ENCODE results near the gene MYO1C. TPM values are rescaled to one million over a fixed set of nuclear protein-coding genes. Genes with fewer than 3 reads are reported as not detected.

MYO1C gene
- polyA plus RNA-seq, 1 donor from 2014 or later = 5.7 TPM

DNA sequence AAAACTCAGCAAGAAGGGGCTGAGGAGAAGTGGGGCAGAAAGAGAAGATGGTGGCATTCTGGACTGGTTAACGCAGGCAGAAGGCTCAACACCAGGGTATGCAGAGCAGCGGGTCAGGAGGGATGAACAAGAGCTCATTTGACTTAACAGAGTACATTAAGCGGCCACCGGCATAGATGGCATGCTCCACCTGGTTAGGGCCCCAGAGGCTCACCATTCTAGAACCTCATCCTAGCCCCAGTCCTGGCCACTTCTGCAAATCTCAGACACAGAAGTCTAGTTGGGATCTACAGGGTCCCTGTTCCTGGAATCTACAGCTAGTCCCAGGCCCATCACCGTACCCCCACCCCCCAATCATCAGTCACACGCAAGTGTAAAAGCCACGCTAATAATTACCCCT, 1.7 kb upstream of the MYO1C start:
- H3F3A ChIP-seq (ENCODE audit: insufficient read depth, low read length, poor library complexity, severe bottlenecking) = no peaks in the 10 kb centered on the region
- H2AFZ ChIP-seq (ENCODE audit: low read depth, low read length) = no peak overlapping the region
- TF ChIP-seq EP300 (conservative IDR thresholded peaks at IDR 0.05; ENCODE audit: poor library complexity, severe bottlenecking) (no peak), RAD21 (conservative IDR thresholded peaks at IDR 0.05) (no peak), SMC3 (conservative IDR thresholded peaks at IDR 0.05; ENCODE audit: poor library complexity) (no peak), TAF1 (IDR thresholded peaks at IDR 0.05; ENCODE audit: low read depth) (no peak), POLR2AphosphoS5 (IDR thresholded peaks at IDR 0.05) (no peak), MXI1 (conservative IDR thresholded peaks at IDR 0.05; ENCODE audit: poor library complexity, severe bottlenecking) (no peak), EZH2 (IDR thresholded peaks at IDR 0.05; ENCODE audit: borderline replicate concordance, insufficient read depth, low read length, poor library complexity, severe bottlenecking) (no peak)
- TF ChIP-seq, protein P1, sequence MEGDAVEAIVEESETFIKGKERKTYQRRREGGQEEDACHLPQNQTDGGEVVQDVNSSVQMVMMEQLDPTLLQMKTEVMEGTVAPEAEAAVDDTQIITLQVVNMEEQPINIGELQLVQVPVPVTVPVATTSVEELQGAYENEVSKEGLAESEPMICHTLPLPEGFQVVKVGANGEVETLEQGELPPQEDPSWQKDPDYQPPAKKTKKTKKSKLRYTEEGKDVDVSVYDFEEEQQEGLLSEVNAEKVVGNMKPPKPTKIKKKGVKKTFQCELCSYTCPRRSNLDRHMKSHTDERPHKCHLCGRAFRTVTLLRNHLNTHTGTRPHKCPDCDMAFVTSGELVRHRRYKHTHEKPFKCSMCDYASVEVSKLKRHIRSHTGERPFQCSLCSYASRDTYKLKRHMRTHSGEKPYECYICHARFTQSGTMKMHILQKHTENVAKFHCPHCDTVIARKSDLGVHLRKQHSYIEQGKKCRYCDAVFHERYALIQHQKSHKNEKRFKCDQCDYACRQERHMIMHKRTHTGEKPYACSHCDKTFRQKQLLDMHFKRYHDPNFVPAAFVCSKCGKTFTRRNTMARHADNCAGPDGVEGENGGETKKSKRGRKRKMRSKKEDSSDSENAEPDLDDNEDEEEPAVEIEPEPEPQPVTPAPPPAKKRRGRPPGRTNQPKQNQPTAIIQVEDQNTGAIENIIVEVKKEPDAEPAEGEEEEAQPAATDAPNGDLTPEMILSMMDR (IDR thresholded peaks at IDR 0.05; ENCODE audit: poor library complexity, severe bottlenecking) = no peak
- TF ChIP-seq, protein P2, sequence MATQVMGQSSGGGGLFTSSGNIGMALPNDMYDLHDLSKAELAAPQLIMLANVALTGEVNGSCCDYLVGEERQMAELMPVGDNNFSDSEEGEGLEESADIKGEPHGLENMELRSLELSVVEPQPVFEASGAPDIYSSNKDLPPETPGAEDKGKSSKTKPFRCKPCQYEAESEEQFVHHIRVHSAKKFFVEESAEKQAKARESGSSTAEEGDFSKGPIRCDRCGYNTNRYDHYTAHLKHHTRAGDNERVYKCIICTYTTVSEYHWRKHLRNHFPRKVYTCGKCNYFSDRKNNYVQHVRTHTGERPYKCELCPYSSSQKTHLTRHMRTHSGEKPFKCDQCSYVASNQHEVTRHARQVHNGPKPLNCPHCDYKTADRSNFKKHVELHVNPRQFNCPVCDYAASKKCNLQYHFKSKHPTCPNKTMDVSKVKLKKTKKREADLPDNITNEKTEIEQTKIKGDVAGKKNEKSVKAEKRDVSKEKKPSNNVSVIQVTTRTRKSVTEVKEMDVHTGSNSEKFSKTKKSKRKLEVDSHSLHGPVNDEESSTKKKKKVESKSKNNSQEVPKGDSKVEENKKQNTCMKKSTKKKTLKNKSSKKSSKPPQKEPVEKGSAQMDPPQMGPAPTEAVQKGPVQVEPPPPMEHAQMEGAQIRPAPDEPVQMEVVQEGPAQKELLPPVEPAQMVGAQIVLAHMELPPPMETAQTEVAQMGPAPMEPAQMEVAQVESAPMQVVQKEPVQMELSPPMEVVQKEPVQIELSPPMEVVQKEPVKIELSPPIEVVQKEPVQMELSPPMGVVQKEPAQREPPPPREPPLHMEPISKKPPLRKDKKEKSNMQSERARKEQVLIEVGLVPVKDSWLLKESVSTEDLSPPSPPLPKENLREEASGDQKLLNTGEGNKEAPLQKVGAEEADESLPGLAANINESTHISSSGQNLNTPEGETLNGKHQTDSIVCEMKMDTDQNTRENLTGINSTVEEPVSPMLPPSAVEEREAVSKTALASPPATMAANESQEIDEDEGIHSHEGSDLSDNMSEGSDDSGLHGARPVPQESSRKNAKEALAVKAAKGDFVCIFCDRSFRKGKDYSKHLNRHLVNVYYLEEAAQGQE (IDR thresholded peaks at IDR 0.05; ENCODE audit: borderline replicate concordance) = no peak
- H3K36me3 ChIP-seq (ENCODE audit: insufficient read depth, low read length) = no peaks in the 10 kb centered on the region
- H3K9me2 ChIP-seq (ENCODE audit: insufficient read depth, low read length) = no peaks in the 10 kb centered on the region
- no peak overlapping the region for H3K4me2 ChIP-seq (ENCODE audit: low read length)
- no peaks in the 10 kb centered on the region for H4K20me1 ChIP-seq (ENCODE audit: insufficient read depth)
- no peak overlapping the region for H3K27ac ChIP-seq (ENCODE audit: low read length)
- no peak overlapping the region for H3K9ac ChIP-seq (ENCODE audit: low read length)
- H3K79me2 ChIP-seq (replicated peaks; ENCODE audit: insufficient read depth, low read length) = no peaks in the 10 kb centered on the region
- H3K4me3 ChIP-seq (ENCODE audit: low read length) = no peak overlapping the region
- H3K27me3 ChIP-seq (ENCODE audit: insufficient read depth, low read depth, low read length) = peaks cover 11% of the 10 kb centered on the region
- no peaks in the 10 kb centered on the region for H3K9me3 ChIP-seq (ENCODE audit: low read length)

DNA sequence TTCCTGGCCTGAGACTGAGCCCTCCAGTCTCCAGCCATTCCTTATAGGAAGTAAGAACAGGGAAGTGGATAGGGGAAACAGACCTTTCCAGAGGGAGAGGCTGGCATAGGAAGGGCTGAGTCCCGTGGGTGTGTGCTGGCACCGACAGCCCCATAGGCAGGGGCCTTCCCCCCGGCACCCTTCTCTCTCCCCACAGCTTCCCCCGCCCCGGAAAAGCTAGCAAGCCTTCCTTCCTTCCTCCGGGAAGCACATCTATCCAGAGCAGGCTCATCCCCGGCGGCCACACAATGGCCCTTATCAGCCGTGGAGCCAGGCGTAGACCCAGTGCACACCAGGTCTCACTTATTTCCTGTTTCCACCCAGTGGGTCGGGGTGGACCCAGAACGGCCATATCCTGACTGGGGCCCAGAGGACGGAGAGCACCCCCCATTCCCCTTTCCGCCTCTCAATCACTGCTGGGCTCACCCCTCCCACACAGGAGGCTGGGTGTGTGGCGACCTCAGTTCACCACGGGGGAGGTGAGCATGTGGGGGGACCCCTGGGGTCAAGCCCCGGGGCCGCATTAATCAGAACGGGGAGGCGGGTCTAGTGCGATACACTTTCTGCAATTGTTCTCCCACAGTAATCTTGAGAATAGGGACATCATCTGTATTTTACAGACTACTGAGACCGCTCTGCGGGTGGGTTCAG, 950 bp upstream of the MYO1C start:
- Histone ChIP-seq H3K27me3 (ENCODE audit: insufficient read depth, low read depth, low read length) (peaks cover 11% of the 10 kb centered on the region), H3K4me2 (ENCODE audit: low read length) (no peak overlapping the region), H3K79me2 (replicated peaks; ENCODE audit: insufficient read depth, low read length) (no peaks in the 10 kb centered on the region), H3K36me3 (ENCODE audit: insufficient read depth, low read length) (no peaks in the 10 kb centered on the region), H3K27ac (ENCODE audit: low read length) (no peak overlapping the region), H4K20me1 (ENCODE audit: insufficient read depth) (no peaks in the 10 kb centered on the region), H3K9me3 (ENCODE audit: low read length) (no peaks in the 10 kb centered on the region), H3F3A (ENCODE audit: insufficient read depth, low read length, poor library complexity, severe bottlenecking) (no peaks in the 10 kb centered on the region), H3K9me2 (ENCODE audit: insufficient read depth, low read length) (no peaks in the 10 kb centered on the region), H3K4me3 (ENCODE audit: low read length) (no peak overlapping the region), H2AFZ (ENCODE audit: low read depth, low read length) (no peak overlapping the region), H3K9ac (ENCODE audit: low read length) (no peak overlapping the region)
- TF ChIP-seq TAF1 (IDR thresholded peaks at IDR 0.05; ENCODE audit: low read depth) = no peak
- TF ChIP-seq SMC3 (conservative IDR thresholded peaks at IDR 0.05; ENCODE audit: poor library complexity) = no peak
- TF ChIP-seq, protein P1 (IDR thresholded peaks at IDR 0.05; ENCODE audit: poor library complexity, severe bottlenecking) = no peak
- TF ChIP-seq EP300 (conservative IDR thresholded peaks at IDR 0.05; ENCODE audit: poor library complexity, severe bottlenecking) = no peak
- TF ChIP-seq, protein P2 (IDR thresholded peaks at IDR 0.05; ENCODE audit: borderline replicate concordance) = no peak
- no peak for TF ChIP-seq RAD21 (conservative IDR thresholded peaks at IDR 0.05)
- no peak for TF ChIP-seq EZH2 (IDR thresholded peaks at IDR 0.05; ENCODE audit: borderline replicate concordance, insufficient read depth, low read length, poor library complexity, severe bottlenecking)

Measured in neural cell (in vitro differentiated cells).